Fibroblast of lung (primary cell): Measurements from ENCODE around the gene PPIA.

Experiments
- EZH2 ChIP-seq: IDR thresholded peaks from 2 replicates; pipeline ENCODE4 v1.5.1; 2012; ENCODE audit warnings: low read length, control low read depth, mild to moderate bottlenecking; ENCODE audit errors: missing control alignments
- TF ChIP-seq, protein P1 (sequence below), 2 donors: IDR thresholded peaks in 1 of 2; conservative IDR thresholded peaks in 1 of 2; 1 replicate in 1 of 2; 2 replicates in 1 of 2; pipeline ENCODE4 v1.5.1; 2011 to 2012; ENCODE audit warnings: low read length in 2 of 2, control low read depth in 1 of 2, inconsistent platforms in 1 of 2, low read depth in 1 of 2, mild to moderate bottlenecking in 1 of 2

DNA sequence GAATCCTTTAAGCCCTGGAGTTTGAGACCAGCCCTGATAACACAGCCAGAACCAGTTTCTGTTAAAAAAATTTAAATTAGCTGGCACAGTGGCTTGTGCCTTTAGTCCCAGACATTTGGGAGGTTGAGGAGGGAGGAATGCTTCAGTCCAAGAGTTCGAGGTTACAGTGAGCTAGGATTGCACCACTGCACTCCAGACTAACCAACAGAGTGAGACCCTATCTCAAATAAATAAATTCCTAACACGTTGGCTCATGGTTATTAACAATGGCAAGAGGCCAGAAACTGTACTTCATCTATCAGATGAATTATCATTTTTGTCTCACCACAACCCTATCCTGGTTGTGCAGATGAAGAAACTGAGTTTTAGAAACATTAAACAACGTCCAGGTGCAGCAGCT lies 2.1 kb upstream of the PPIA start:
- TF ChIP-seq, protein P1, sequence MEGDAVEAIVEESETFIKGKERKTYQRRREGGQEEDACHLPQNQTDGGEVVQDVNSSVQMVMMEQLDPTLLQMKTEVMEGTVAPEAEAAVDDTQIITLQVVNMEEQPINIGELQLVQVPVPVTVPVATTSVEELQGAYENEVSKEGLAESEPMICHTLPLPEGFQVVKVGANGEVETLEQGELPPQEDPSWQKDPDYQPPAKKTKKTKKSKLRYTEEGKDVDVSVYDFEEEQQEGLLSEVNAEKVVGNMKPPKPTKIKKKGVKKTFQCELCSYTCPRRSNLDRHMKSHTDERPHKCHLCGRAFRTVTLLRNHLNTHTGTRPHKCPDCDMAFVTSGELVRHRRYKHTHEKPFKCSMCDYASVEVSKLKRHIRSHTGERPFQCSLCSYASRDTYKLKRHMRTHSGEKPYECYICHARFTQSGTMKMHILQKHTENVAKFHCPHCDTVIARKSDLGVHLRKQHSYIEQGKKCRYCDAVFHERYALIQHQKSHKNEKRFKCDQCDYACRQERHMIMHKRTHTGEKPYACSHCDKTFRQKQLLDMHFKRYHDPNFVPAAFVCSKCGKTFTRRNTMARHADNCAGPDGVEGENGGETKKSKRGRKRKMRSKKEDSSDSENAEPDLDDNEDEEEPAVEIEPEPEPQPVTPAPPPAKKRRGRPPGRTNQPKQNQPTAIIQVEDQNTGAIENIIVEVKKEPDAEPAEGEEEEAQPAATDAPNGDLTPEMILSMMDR (conservative IDR thresholded peaks at IDR 0.05 in 1 of 2, IDR thresholded peaks at IDR 0.05 in 1 of 2; ENCODE audit: low read depth in 1 of 2, low read length in 2 of 2), result no peak
- TF ChIP-seq EZH2, result no peak
